Umbilical cord (tissue), 2 donors: Measurements from ENCODE around the gene CLDN34. TPM values are rescaled to one million over a fixed set of nuclear protein-coding genes. Genes with fewer than 3 reads are reported as not detected.

ENCODE experiments used
- DNase-seq: peaks from one replicate; pipeline ENCODE4 v3.0.0-alpha.2; 2015; ENCODE audit warnings: low spot score
- total RNA-seq: library from RNA; depleted of rRNA; stranded (reverse); fragments of >200 nt; gene quantifications from one replicate; pipeline ENCODE4 v1.2.3, GENCODE V29; 2014; ENCODE audit warnings: low replicate concordance; ENCODE audit not compliant: insufficient read depth

The CLDN34 gene
- total RNA-seq, 1 donor from 2014 or later: not detected

DNA sequence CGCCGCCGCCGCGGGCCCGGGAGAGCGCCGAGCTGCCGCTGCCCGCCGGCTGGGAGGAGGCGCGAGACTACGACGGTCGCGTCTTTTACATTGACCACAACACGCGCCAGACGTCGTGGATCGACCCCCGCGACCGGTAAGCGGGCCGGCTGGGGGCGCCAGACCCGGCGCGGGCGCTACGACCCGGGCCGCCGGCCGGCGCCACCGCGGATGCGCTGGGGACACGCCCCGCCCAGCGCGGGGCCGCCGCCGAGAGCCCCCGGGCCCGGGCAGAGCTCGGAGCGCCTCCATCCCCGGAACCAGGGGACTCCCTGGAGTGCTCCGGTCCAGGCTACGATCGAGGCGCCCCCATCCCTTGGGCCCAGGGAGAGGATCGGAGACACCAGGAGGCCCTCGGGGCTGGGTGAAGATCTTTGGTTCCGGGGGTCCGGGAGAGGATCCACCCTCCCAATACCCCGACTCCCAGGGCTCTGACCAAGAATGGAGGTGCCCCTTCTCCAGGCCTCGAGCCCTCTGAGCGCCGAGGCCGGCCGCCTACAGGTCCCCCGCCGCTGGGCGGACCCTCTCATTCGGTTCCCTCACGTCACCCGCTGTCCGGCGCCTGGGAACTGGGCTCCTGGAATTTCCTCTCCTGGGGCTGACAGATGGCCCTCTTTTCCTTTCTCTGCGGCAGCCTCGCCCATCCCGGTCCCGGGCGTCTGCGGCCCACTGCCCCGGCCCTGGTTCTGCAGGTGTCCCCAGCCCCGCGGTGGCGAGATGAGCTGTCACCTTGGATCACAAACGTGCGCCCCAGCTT, 48.8 kb downstream of the CLDN34 start:
- no peak for DNase-seq

DNA sequence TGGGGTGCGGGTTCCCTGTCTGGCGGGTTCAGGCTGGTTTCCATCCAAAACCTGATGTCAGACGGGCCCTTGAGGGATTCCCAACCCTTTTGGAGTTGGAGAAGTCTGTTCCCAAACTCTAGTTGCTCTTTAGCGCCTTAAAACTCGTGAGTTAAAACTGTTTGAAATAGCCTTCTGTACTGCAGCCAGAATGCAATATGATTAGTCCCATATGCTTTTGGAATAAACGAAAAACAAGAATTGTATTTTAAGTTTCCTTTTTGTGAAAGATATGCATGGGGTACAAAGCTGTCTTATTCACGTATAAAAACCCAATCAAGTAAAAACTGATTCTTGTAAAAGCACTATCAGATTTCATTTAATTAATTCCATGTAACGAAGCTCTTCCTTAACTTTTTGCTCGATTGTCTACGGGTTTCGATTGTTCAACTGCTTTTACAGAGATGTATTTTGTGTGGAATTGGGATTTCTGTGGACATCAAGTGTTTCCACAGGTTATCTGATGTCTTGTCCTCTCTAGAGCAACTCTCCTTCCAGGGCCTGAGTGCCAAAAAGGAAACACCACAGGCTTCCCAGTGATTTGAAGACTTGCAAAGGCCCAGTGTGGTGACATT, 49.5 kb downstream of the CLDN34 start:
- DNase-seq: no peak

GRCh38 chrX:10017872-10018271, 50.7 kb downstream of the CLDN34 start:
- peak; percentile 60 for DNase-seq

Other genes starting within 250 kb of the CLDN34 start
- 4.1 TPM for gene GPR143, start 201.5 kb upstream of the CLDN34 start, total RNA-seq
- gene SHROOM2, start 180.9 kb upstream of the CLDN34 start, total RNA-seq: 9.4 TPM
- 6.3 TPM for gene CLCN4, start 189.6 kb downstream of the CLDN34 start, total RNA-seq